ENCODE measurements around the gene PITPNC1. TPM values are rescaled to one million over a fixed set of nuclear protein-coding genes. Genes with fewer than 3 reads are reported as not detected.

Gene PITPNC1
- total RNA-seq, 4 donors from 2014 or later = 4.1 to 45.1 (median 8.7) TPM

GRCh38 chr17:67613961-67614360, 236.9 kb downstream of the PITPNC1 start:
- intact Hi-C loops (cut with DNase I; ENCODE audit: low total_unique reads) = no loop called here
- no peaks in the 10 kb centered on the region for H3K27me3 ChIP-seq
- no peaks in the 10 kb centered on the region for H3K9me3 ChIP-seq
- TF ChIP-seq CTCF (IDR thresholded peaks at IDR 0.05) (no peak), POLR2A (IDR thresholded peaks at IDR 0.05) (no peak)
- H3K4me3 ChIP-seq = no peak overlapping the region
- DNase-seq = no peak
- H3K4me1 ChIP-seq = no peaks in the 10 kb centered on the region
- H3K36me3 ChIP-seq = no peaks in the 10 kb centered on the region
- H3K27ac ChIP-seq = no peak overlapping the region

GRCh38 chr17:67615011-67615561, 238.0 kb downstream of the PITPNC1 start:
- H3K9me3 ChIP-seq = no peaks in the 10 kb centered on the region
- H3K27me3 ChIP-seq = no peaks in the 10 kb centered on the region
- TF ChIP-seq CTCF (IDR thresholded peaks at IDR 0.05) (no peak), POLR2A (IDR thresholded peaks at IDR 0.05) (no peak)
- H3K4me3 ChIP-seq = no peak overlapping the region
- DNase-seq = no peak
- H3K36me3 ChIP-seq = no peaks in the 10 kb centered on the region
- no peaks in the 10 kb centered on the region for H3K4me1 ChIP-seq
- intact Hi-C loops (cut with DNase I; ENCODE audit: low total_unique reads) = no loop called here
- no peak overlapping the region for H3K27ac ChIP-seq

GRCh38 chr17:67615736-67616135, 238.7 kb downstream of the PITPNC1 start:
- no peak for TF ChIP-seq POLR2A (IDR thresholded peaks at IDR 0.05)
- TF ChIP-seq CTCF (IDR thresholded peaks at IDR 0.05) = no peak
- H3K27ac ChIP-seq = no peak overlapping the region
- no peaks in the 10 kb centered on the region for H3K36me3 ChIP-seq
- H3K9me3 ChIP-seq = no peaks in the 10 kb centered on the region
- no peaks in the 10 kb centered on the region for H3K4me1 ChIP-seq
- no peak for DNase-seq
- no peak overlapping the region for H3K4me3 ChIP-seq
- no peaks in the 10 kb centered on the region for H3K27me3 ChIP-seq
- intact Hi-C loops (cut with DNase I; ENCODE audit: low total_unique reads) = no loop called here

GRCh38 chr17:67617304-67617899, 240.3 kb downstream of the PITPNC1 start:
- no peak for TF ChIP-seq CTCF (IDR thresholded peaks at IDR 0.05)
- TF ChIP-seq POLR2A (IDR thresholded peaks at IDR 0.05) = no peak

GRCh38 chr17:67619555-67619954, 242.5 kb downstream of the PITPNC1 start:
- no peak for TF ChIP-seq POLR2A (IDR thresholded peaks at IDR 0.05)
- Histone ChIP-seq H3K4me3 (no peak overlapping the region), H3K4me1 (no peaks in the 10 kb centered on the region), H3K27me3 (no peaks in the 10 kb centered on the region), H3K9me3 (no peaks in the 10 kb centered on the region), H3K27ac (no peak overlapping the region), H3K36me3 (no peaks in the 10 kb centered on the region)
- intact Hi-C loops (cut with DNase I; ENCODE audit: low total_unique reads) = no loop called here
- DNase-seq = no peak

More at GRCh38 chr17:67617304-67617899, 240.3 kb downstream of the PITPNC1 start:
- H3K9me3 ChIP-seq = no peaks in the 10 kb centered on the region
- DNase-seq = no peak
- H3K4me3 ChIP-seq = no peak overlapping the region
- intact Hi-C loops (cut with DNase I; ENCODE audit: low total_unique reads) = no loop called here
- H3K36me3 ChIP-seq = no peaks in the 10 kb centered on the region
- no peak overlapping the region for H3K27ac ChIP-seq
- no peaks in the 10 kb centered on the region for H3K4me1 ChIP-seq
- H3K27me3 ChIP-seq = no peaks in the 10 kb centered on the region

Measured in uterus (tissue), 4 donors.